A673 (cell line): ENCODE data around the gene CIROP. TPM values are rescaled to one million over a fixed set of nuclear protein-coding genes. Genes with fewer than 3 reads are reported as not detected.

Experiments
- BruUV-seq: library from RNA; stranded (reverse); fragments of 400-500 nt; replicated peaks from 2 replicates; lab custom pipeline; 2021; lab: Mats Ljungman, UMichigan
- CTCF ChIA-PET: fragments of 300-600 bp; sonication (Branson Sonifier 250); formaldehyde crosslinking; loops from one replicate; lab custom pipeline; 2022; ENCODE audit warnings: antibody characterized with exemption; lab: Charles Lee
- POLR2A ChIA-PET: fragments of 300-600 bp; sonication (Branson Sonifier 250); formaldehyde crosslinking; loops from one replicate; lab custom pipeline; 2022; ENCODE audit warnings: antibody characterized with exemption; ENCODE audit not compliant: low non-redundant PET; lab: Charles Lee
- DNase-seq: peaks from one replicate; pipeline ENCODE4 v3.0.0-alpha.2; 2015; ENCODE audit warnings: low spot score
- H3K27ac ChIP-seq: fragments of 200-600 bp; sonication (generic); 2 replicates; pipeline ENCODE4 v1.5.1; 2016; ENCODE audit warnings: mixed run types, low read depth, mild to moderate bottlenecking, mixed read lengths, antibody characterized with exemption, low read length; ENCODE audit not compliant: poor library complexity, severe bottlenecking
- H3K27me3 ChIP-seq: fragments of 200-600 bp; sonication (generic); replicated peaks from 2 replicates; pipeline ENCODE4 v1.6.1; 2017; ENCODE audit warnings: mixed run types, low read depth, mild to moderate bottlenecking, mixed read lengths, antibody characterized with exemption, low read length; ENCODE audit not compliant: insufficient read depth, poor library complexity
- H3K36me3 ChIP-seq: fragments of 200-600 bp; sonication (generic); 2 replicates; pipeline ENCODE4 v1.6.1; 2016; ENCODE audit warnings: mixed run types, mild to moderate bottlenecking, mixed read lengths, antibody characterized with exemption, low read length; ENCODE audit not compliant: insufficient read depth, poor library complexity, severe bottlenecking
- H3K4me1 ChIP-seq: fragments of 200-600 bp; sonication (generic); 2 replicates; pipeline ENCODE4 v1.6.1; 2017; ENCODE audit warnings: mixed run types, mild to moderate bottlenecking, mixed read lengths, antibody characterized with exemption, low read length; ENCODE audit not compliant: insufficient read depth, poor library complexity, severe bottlenecking
- H3K4me3 ChIP-seq: fragments of 200-600 bp; sonication (generic); 2 replicates; pipeline ENCODE4 v1.5.1; 2016; ENCODE audit warnings: low read depth, mixed run types, mild to moderate bottlenecking, mixed read lengths, low read length; ENCODE audit not compliant: poor library complexity, severe bottlenecking
- H3K9me3 ChIP-seq: fragments of 200-600 bp; sonication (generic); 2 replicates; pipeline ENCODE4 v1.6.1; 2016; ENCODE audit warnings: mixed run types, low read depth, mild to moderate bottlenecking, mixed read lengths, antibody characterized with exemption, low read length; ENCODE audit not compliant: poor library complexity, severe bottlenecking
- CTCF ChIP-seq: fragments of 300-800, 200-600 bp; sonication (generic); conservative IDR thresholded peaks from 2 replicates; pipeline ENCODE4 v1.5.1; 2017; ENCODE audit warnings: low read depth, mild to moderate bottlenecking, antibody characterized with exemption, low read length, moderate library complexity, mixed read lengths
- EZH2 ChIP-seq: fragments of 200-600 bp; sonication (generic); IDR thresholded peaks from 2 replicates; pipeline ENCODE4 v1.6.1; 2017; ENCODE audit warnings: borderline replicate concordance, low read depth, mild to moderate bottlenecking, mixed read lengths, antibody characterized with exemption, low read length; ENCODE audit not compliant: poor library complexity, severe bottlenecking
- intact Hi-C: fragments of 100-400 bp; cut with micrococcal nuclease; formaldehyde crosslinking; loops from one replicate; pipeline ENCODE4 v1.10.0; 2022; ENCODE audit not compliant: unreplicated experiment
- total RNA-seq: library from RNA; stranded (reverse); gene quantifications from 2 replicates; pipeline ENCODE4 v1.2.3, GENCODE V29; 2021

The CIROP gene
- total RNA-seq, 1 experiment from 2014 or later: not detected

GRCh38 chr14:23128969-23129758 lies 24.4 kb upstream of the CIROP start:
- Histone ChIP-seq H3K4me1 (peaks cover 10% of the 10 kb centered on the region), H3K4me3 (no peak overlapping the region), H3K36me3 (no peaks in the 10 kb centered on the region), H3K27me3 (no peaks in the 10 kb centered on the region), H3K9me3 (no peaks in the 10 kb centered on the region), H3K27ac (no peak overlapping the region)
- no peak for DNase-seq
- BruUV-seq: no TSS peak
- POLR2A ChIA-PET: no interaction called here
- no peak for TF ChIP-seq EZH2
- intact Hi-C loops: loop anchor here (10.0 kb wide), 1 partner anchor 166 kb away; no protein-coding TSS in a partner anchor
- CTCF ChIA-PET: interaction anchor here (0.8 kb wide), 1 partner anchor 8 kb away, joined by 5 read pairs; no protein-coding TSS in a partner anchor

- Histone ChIP-seq H3K27me3 (no peaks in the 10 kb centered on the region), H3K9me3 (no peaks in the 10 kb centered on the region), H3K27ac (no peak overlapping the region), H3K4me1 (peaks cover 23% of the 10 kb centered on the region), H3K36me3 (no peaks in the 10 kb centered on the region), H3K4me3 (no peak overlapping the region)
- TF ChIP-seq CTCF: no peak
- no peak for TF ChIP-seq EZH2
- no TSS peak for BruUV-seq
- ChIA-PET CTCF (no interaction called here), POLR2A (no interaction called here)
- intact Hi-C loops: loop anchor here (10.0 kb wide), 1 partner anchor 167 kb away; no protein-coding TSS in a partner anchor
- DNase-seq: no peak
Measured at GRCh38 chr14:23127861-23128260, 23.1 kb upstream of the CIROP start.

GRCh38 chr14:23126548-23127278 lies 21.9 kb upstream of the CIROP start:
- H3K36me3 ChIP-seq: no peaks in the 10 kb centered on the region
- POLR2A ChIA-PET: interaction anchor here (0.6 kb wide), 1 partner anchor 55 kb away, joined by 3 read pairs; no protein-coding TSS in a partner anchor
- TSS peak; percentile 60 for BruUV-seq
- H3K27ac ChIP-seq: no peak overlapping the region
- peaks cover 25% of the 10 kb centered on the region for H3K4me1 ChIP-seq
- intact Hi-C loops: loop anchor here (10.0 kb wide), 1 partner anchor 168 kb away; no protein-coding TSS in a partner anchor
- DNase-seq: no peak
- H3K9me3 ChIP-seq: no peaks in the 10 kb centered on the region
- CTCF ChIA-PET: no interaction called here
- H3K4me3 ChIP-seq: no peak overlapping the region
- H3K27me3 ChIP-seq: no peaks in the 10 kb centered on the region
- TF ChIP-seq CTCF: no peak
- TF ChIP-seq EZH2: no peak
